GM04504 (cell line): ENCODE results near the gene STYXL2.

Experiments
- DNase-seq: peaks from one replicate; pipeline ENCODE4 v3.0.0-alpha.2; 2012; ENCODE audit warnings: low read depth

Gene STYXL2

GRCh38 chr1:167136806-167137205, 42.9 kb downstream of the STYXL2 start:
- DNase-seq: no peak

- DNase-seq: no peak
Observed at GRCh38 chr1:167137332-167137781, 43.5 kb downstream of the STYXL2 start.

DNA sequence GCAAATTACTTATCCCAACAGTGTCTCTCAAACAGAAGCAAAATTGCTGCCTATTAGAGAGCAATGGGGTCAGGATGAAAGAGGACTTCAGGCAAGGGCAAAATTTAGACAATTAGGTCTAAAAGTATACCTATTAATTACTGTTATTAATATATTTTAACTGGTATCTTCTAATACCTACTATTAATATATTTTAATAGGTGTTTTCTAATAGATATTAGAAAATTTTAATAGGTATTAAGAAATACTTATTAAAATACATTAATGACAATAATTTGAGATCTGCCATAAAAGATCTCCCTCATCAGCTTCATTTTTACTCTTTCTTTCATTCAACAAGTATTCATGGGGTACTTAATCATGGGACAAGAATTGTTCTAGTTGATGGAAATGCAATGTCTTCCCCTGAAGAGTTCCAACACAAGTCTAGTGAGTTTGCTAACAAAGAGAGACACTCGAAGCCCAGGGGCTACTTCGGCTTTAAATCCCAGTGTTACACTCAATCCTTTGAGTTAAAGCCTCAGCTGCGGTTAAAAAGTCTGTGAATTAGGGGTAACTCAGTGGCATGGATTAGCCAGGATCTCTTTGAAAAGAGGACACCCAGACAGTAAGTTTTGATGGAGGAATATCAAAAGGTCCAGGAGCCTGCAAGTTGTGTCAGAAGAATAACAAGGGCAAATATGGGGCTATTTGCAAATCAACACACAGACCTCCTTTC, 44.1 kb downstream of the STYXL2 start:
- no peak for DNase-seq

- DNase-seq: no peak
Observed at GRCh38 chr1:167138703-167139102, 44.8 kb downstream of the STYXL2 start.

- DNase-seq: no peak
Observed at GRCh38 chr1:167141963-167142362, 48.1 kb downstream of the STYXL2 start.
